HG02678 (cell line): ENCODE results near the gene CPNE4.

Experiments used
- ATAC-seq: cut with Tn5 transposase; IDR thresholded peaks from one replicate; pipeline ENCODE4 v1.9.1; 2021; ENCODE audit warnings: mild to moderate bottlenecking, moderate library complexity; ENCODE audit not compliant: unreplicated experiment

The CPNE4 gene

GRCh38 chr3:131485119-131485518 lies 549.7 kb downstream of the CPNE4 start:
- ATAC-seq = no peak

GRCh38 chr3:131484496-131485111 lies 550.2 kb downstream of the CPNE4 start:
- no peak for ATAC-seq
